ENCODE results near the gene SLC39A11.

DNA sequence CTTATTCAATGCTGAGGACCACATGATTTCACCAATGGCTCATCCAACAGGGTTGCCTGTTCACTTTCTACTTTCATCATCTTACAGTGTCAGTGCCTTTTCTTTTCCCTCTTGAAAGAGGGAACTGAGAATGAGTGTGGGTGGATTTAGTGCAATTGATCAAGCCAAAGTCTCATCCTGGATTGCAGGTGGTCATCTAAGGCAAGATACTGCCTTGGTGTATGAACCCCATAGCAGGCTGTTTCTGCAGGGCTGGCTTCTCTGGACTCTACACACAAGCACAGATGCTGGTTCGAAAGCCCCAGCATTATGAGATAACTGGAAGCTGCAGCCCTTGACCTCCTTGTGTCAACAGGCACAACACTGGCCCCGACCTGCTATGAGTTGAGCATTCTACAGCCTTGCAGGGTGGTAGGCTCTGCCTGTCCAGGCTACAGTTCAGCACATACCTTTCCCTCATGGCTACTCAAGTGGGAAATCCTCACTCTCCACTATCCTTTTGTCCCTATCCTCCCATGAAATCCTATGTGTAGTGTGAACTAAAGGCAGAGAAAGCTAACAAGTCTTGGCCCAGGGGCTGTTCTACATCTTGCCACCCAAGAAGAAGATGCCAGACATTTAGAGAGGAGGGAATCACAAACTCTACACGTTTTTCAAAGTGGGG lies 358.7 kb downstream of the SLC39A11 start:
- TF ChIP-seq, protein P1, sequence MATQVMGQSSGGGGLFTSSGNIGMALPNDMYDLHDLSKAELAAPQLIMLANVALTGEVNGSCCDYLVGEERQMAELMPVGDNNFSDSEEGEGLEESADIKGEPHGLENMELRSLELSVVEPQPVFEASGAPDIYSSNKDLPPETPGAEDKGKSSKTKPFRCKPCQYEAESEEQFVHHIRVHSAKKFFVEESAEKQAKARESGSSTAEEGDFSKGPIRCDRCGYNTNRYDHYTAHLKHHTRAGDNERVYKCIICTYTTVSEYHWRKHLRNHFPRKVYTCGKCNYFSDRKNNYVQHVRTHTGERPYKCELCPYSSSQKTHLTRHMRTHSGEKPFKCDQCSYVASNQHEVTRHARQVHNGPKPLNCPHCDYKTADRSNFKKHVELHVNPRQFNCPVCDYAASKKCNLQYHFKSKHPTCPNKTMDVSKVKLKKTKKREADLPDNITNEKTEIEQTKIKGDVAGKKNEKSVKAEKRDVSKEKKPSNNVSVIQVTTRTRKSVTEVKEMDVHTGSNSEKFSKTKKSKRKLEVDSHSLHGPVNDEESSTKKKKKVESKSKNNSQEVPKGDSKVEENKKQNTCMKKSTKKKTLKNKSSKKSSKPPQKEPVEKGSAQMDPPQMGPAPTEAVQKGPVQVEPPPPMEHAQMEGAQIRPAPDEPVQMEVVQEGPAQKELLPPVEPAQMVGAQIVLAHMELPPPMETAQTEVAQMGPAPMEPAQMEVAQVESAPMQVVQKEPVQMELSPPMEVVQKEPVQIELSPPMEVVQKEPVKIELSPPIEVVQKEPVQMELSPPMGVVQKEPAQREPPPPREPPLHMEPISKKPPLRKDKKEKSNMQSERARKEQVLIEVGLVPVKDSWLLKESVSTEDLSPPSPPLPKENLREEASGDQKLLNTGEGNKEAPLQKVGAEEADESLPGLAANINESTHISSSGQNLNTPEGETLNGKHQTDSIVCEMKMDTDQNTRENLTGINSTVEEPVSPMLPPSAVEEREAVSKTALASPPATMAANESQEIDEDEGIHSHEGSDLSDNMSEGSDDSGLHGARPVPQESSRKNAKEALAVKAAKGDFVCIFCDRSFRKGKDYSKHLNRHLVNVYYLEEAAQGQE (IDR thresholded peaks at IDR 0.05): no peak
- TF ChIP-seq, protein P2, sequence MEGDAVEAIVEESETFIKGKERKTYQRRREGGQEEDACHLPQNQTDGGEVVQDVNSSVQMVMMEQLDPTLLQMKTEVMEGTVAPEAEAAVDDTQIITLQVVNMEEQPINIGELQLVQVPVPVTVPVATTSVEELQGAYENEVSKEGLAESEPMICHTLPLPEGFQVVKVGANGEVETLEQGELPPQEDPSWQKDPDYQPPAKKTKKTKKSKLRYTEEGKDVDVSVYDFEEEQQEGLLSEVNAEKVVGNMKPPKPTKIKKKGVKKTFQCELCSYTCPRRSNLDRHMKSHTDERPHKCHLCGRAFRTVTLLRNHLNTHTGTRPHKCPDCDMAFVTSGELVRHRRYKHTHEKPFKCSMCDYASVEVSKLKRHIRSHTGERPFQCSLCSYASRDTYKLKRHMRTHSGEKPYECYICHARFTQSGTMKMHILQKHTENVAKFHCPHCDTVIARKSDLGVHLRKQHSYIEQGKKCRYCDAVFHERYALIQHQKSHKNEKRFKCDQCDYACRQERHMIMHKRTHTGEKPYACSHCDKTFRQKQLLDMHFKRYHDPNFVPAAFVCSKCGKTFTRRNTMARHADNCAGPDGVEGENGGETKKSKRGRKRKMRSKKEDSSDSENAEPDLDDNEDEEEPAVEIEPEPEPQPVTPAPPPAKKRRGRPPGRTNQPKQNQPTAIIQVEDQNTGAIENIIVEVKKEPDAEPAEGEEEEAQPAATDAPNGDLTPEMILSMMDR (IDR thresholded peaks at IDR 0.05; ENCODE audit: low read depth, low read length, missing input control): no peak
